Measurements from ENCODE around the gene RET. TPM values are rescaled to one million over a fixed set of nuclear protein-coding genes. Genes with fewer than 3 reads are reported as not detected.

Gene RET
- total and polyA plus RNA-seq, 4 donors, result 0.31 to 1.3 (median 0.77) TPM

GRCh38 chr10:43078175-43078985 is 1.5 kb downstream of the RET start:
- WGBS, 2 donors, result 59 to 67% methylated on average over 14 of the region's 14 CpGs
- Histone ChIP-seq H3K27me3 (ENCODE audit: control insufficient read depth in 3 of 3, insufficient read depth in 3 of 3, low read length in 2 of 3) (peaks cover 16 to 33% (median 18%) of the 10 kb centered on the region in 3 donors), H3K4me1 (ENCODE audit: control insufficient read depth in 5 of 5, insufficient read depth in 5 of 5, low read length in 5 of 5) (peaks cover 0 to 9% (median 0%) of the 10 kb centered on the region in 5 donors), H3K9me3 (ENCODE audit: control insufficient read depth in 4 of 4, insufficient read depth in 3 of 4, low read length in 3 of 4) (peaks cover 0 to 2% (median 0%) of the 10 kb centered on the region in 4 donors), H3K27ac (ENCODE audit: low read depth in 1 of 2, low read length in 1 of 2) (no peak overlapping the region), H3K36me3 (ENCODE audit: control insufficient read depth in 4 of 4, insufficient read depth in 4 of 4, low read length in 4 of 4) (no peaks in the 10 kb centered on the region), H3K9ac (ENCODE audit: insufficient read depth in 1 of 2, low read length in 2 of 2) (no peak overlapping the region), H3K4me3 (no peak overlapping the region)
- DNase-seq, result no peak
- ATAC-seq (ENCODE audit: insufficient read depth, low FRiP score), result no peak
- no peak for TF ChIP-seq CTCF (IDR thresholded peaks at IDR 0.05; ENCODE audit: control extremely low read depth, extremely low read depth)

- H3K9me3 ChIP-seq (ENCODE audit: control insufficient read depth in 4 of 4, insufficient read depth in 3 of 4, low read length in 3 of 4), result peaks cover 0 to 2% (median 0%) of the 10 kb centered on the region in 4 donors
- H3K27ac ChIP-seq (ENCODE audit: low read depth in 1 of 2, low read length in 1 of 2), result no peak overlapping the region
- H3K36me3 ChIP-seq (ENCODE audit: control insufficient read depth in 4 of 4, insufficient read depth in 4 of 4, low read length in 4 of 4), result no peaks in the 10 kb centered on the region
- peaks cover 16 to 33% (median 18%) of the 10 kb centered on the region in 3 donors for H3K27me3 ChIP-seq (ENCODE audit: control insufficient read depth in 3 of 3, insufficient read depth in 3 of 3, low read length in 2 of 3)
- DNase-seq, result peak; percentile 30 to 52 (median 41)
- no peak overlapping the region for H3K4me3 ChIP-seq
- ATAC-seq (ENCODE audit: insufficient read depth, low FRiP score), result no peak
- H3K4me1 ChIP-seq (ENCODE audit: control insufficient read depth in 5 of 5, insufficient read depth in 5 of 5, low read length in 5 of 5), result peaks cover 0 to 9% (median 0%) of the 10 kb centered on the region in 5 donors
- TF ChIP-seq CTCF (IDR thresholded peaks at IDR 0.05; ENCODE audit: control extremely low read depth, extremely low read depth), result no peak
- 27 to 46% methylated on average over 10 of the region's 10 CpGs for WGBS, 2 donors
- no peak overlapping the region for H3K9ac ChIP-seq (ENCODE audit: insufficient read depth in 1 of 2, low read length in 2 of 2)
Observed at GRCh38 chr10:43078986-43079273, 2.1 kb downstream of the RET start.

- H3K4me3 ChIP-seq, result no peak overlapping the region
- peaks cover 13 to 32% (median 16%) of the 10 kb centered on the region in 3 donors for H3K27me3 ChIP-seq (ENCODE audit: control insufficient read depth in 3 of 3, insufficient read depth in 3 of 3, low read length in 2 of 3)
- TF ChIP-seq CTCF (IDR thresholded peaks at IDR 0.05; ENCODE audit: control extremely low read depth, extremely low read depth), result no peak
- ATAC-seq (ENCODE audit: insufficient read depth, low FRiP score), result no peak
- H3K9ac ChIP-seq (ENCODE audit: insufficient read depth in 1 of 2, low read length in 2 of 2), result no peak overlapping the region
- H3K36me3 ChIP-seq (ENCODE audit: control insufficient read depth in 4 of 4, insufficient read depth in 4 of 4, low read length in 4 of 4), result no peaks in the 10 kb centered on the region
- no peak overlapping the region for H3K27ac ChIP-seq (ENCODE audit: low read depth in 1 of 2, low read length in 1 of 2)
- WGBS, 2 donors, result 43 to 58% methylated on average over 3 of the region's 3 CpGs
- H3K9me3 ChIP-seq (ENCODE audit: control insufficient read depth in 4 of 4, insufficient read depth in 3 of 4, low read length in 3 of 4), result peaks cover 0 to 2% (median 0%) of the 10 kb centered on the region in 4 donors
- no peak for DNase-seq
- H3K4me1 ChIP-seq (ENCODE audit: control insufficient read depth in 5 of 5, insufficient read depth in 5 of 5, low read length in 5 of 5), result peaks cover 0 to 9% (median 0%) of the 10 kb centered on the region in 5 donors
Observed at GRCh38 chr10:43079856-43080255, 3.0 kb downstream of the RET start.
